Medulla oblongata (tissue), 1 donor: ENCODE measurements around the gene ZNF605.
A peak's percentile ranks its signal among the peaks of the same experiment; 100 is the strongest.
"Not testable (repeated sequence)": the region's sequence is repeated elsewhere in the genome, so short reads cannot be mapped to it uniquely, and the experiment has no call there.

ENCODE experiments used
- DNase-seq: peaks from one replicate; pipeline ENCODE4 v3.0.0-alpha.2; 2015; ENCODE audit errors: extremely low spot score

The ZNF605 gene

DNA sequence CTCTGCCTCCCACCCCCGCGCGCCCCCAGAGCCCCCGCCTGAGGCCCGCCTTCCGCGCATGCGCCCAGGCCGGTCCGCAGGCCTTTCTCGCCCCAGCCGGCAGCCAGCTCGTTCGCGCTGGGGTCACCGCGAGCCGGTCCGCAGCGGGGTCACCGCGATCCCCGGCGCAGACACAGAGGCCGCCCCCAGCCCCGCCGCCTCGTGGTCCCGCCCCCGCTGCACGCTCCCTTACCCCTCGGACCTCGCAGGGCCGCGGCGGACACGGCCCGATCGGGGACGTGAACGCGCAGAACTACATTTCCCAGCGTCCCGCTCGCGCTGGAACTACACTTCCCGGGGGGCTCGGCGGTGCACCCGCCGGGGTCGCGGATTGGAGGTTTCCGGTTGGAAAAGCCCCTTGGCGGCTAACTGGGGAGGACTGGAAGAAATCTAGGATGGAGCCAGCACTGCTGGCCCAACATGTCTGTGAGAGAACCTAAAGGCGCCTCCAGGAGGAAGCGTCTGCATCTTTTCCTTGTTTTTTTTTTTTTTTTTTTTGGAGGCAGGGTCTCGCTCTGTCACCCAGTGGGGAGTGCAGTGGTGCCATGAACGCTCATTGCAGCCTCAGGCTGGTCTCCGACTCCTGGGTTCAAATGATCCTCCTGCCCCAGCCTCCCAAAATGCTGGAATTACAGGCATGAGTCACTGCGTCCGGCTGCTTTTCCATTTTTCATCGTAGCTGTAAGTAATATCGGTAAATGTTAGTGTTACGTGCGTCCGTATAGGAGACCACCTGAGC is at the start of gene ZNF605:
Gene ZNF605 (minus strand): TSS at position 296 of the 778 bp plus-strand sequence. CDS start 10,671 bp downstream, outside the sequence.
- DNase-seq, result peak; percentile 91

DNA sequence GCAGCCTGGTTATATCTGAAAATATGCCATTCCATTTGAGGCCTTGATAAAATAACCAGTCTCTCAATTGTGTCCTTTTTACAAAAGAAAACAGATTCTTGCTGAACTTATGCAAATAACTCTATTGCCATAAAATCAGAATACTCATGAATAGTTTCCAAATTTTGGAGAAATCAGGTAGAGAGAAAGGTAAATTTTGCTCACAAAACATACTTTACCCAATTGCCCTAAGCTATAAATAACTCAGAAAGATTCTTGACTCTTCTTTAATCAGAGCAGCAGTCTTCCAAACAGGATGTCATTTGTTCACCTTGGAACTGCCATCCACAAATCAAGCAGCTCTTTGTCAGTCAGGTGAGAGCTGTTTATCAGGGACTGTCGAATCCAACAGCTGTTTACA is 42.6 kb upstream of the ZNF605 start:
- no peak for DNase-seq

DNA sequence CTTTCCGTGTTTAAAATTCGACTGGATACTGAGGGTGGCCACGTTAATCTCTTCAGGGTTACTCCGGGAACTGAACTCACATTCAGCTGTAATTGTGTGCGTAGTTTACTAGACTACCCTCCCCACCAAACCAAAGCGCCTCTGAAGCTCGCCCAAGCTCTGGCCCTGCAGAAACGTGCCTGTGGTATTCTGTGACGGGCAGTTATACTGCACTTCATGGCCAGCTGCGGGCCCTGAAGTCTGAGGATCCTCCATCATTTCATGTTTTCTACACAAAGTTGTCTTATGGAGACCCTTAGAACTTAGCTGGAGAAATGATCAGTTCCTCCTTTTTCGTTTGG is 30.7 kb upstream of the ZNF605 start:
- no peak for DNase-seq

DNA sequence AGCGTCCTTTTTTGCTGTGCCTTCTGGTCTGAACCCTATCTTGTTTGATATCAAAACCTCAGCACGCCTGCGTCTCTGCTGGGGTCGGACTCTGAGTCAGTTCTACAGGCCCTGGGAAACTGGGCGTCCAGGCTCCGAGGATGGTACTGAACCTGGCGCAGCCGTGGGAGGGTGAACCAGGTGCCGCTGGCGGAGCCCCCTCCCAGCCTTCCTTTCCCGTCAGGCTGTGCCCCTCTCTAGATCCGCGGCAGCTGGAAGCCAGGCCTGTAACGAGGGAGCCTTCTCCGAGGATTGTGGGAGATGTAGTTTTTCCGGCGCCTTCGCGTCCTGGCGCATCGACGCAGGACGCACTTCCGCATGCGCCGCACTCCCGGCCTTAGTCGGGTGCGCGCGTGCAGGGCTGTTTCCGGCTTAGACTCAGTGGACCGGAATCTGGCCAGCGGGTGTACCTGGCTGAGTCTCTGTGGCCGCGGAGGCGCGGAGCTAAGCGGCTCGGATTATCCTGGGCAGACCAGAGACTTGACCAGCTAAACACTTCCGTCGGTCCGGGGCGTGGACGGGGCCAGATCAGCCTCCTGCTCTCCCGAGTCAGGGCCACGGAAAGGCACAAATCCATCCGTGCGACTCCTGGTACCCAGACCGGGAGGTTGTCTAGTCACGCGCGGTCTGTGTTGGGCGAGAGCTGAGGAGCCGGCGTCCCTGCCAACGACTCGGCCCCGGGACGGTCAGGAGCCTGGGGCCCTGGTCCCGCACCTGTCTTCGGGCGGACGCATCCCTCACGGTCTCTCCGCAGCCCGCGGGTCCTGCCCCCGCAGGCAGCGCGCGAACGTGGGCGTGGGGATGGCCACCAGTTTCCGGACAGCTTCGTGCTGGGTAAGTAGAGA is 30.1 kb upstream of the ZNF605 start, which contains the start of gene ZNF26:
Gene ZNF26 (plus strand): TSS at position 367 of the 884 bp plus-strand sequence. CDS start 474 bp downstream, at position 841.
- peak; percentile 97 for DNase-seq

DNA sequence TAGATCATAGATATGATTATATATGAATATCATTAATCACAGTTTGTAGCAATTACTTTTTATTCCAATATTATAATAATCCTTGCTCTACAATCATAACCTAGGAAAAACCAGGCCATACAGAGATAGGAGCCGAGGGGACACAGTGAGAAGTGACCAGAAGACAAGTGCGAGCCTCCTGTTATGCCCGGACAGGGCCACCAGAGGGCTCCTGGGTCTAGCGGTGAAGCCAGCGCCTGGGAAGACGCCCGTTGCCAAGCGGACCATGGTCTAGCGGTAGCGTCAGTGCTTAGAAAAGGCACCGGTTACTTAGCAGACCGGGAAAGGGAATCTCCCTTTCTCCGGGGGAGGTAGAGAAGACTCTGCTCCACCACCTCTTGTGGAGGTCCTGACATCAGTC is 20.8 kb upstream of the ZNF605 start:
- not testable (repeated sequence) for DNase-seq

DNA sequence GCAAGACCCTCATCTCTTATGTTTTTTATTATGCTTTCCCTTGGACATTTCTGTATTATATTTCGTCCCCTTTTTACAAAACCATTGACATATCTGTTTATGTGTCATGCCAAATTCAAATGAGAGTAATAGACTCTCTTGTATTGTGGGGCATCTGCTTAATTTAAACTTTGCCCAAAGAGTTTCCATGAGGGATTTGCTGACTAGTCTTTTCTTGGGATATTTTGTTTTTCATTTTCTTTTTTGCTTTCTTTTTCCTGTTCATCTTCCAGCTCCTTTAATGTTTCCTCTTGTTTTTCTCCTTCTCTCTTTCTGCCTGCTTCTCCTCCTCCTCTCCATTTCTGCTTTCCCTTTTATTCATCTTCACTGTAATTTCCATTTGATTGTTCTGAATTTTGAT is 16.3 kb upstream of the ZNF605 start:
- no peak for DNase-seq

DNA sequence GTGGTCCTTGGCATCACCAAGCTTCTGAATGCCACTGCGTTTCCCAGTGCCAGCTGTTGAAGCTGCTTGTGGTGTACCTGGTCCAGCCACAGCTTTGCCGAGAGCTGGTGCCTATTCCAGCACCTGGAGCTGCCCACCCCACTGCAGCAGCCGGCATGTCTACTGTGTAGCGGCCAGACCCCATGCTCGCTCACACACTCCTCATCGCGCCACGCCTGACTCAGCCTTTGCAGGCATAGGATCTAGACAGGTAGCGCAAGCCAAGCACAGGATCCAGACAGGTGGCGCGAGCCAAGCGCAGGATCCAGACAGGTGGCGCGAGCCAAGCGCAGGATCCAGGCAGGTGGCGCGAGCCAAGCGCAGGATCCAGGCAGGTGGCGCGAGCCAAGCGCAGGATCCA is 11.6 kb upstream of the ZNF605 start:
- DNase-seq, result no peak

DNA sequence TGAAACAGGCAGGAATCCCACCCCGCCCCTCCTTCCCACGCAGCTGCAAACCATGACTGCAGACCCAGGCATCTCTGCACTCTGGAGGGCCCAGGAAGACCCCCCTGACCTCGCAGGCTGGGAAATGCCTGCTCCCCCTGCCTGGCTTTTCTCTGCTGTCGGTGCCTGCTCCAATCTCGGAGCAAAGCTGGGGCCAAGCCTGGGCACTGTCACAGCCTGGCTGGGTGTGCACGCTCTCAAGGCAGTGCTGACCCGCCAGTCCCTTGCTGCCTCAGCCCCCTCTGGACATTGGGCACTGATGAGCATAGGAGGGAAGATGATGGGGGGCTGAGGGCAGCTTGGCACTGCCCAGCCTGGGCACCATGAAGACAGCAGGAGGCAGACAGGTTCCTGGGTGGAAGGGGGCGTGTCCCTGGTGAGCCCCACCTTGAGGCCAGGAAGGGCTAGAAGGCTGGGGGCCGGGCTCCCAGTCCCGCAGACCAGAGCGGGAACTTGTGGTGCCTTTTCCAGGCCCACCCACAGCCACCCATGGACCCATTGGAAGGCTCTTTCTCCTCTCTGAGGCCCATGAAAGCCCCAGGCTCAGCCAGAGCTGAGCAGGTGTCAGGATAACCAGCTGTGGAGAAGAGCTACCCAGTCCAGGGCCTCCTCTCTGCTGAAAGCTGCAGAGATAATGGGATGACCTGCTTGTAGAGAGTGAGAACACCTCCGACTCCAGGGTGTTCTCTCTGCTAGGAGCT is 10.7 kb upstream of the ZNF605 start:
- no peak for DNase-seq

DNA sequence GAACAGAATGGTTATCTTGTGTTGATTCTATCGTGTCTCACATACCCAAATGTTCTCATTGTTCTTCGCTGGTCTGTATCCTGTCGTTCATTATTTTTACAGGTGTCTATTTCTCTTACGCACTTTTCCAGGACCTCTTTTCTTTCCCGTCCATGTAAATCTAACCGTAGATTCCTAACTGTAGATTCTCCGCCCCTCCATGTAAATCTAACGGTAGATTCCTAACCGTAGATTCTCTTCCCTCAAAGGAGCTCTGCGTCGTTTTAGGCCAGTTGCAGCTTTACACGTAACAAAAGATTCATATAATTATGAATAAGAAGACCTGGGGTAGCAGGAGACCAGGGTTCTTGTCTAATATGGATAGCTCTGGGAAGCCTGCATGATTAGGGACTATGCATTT is 9.7 kb upstream of the ZNF605 start:
- no peak for DNase-seq

DNA sequence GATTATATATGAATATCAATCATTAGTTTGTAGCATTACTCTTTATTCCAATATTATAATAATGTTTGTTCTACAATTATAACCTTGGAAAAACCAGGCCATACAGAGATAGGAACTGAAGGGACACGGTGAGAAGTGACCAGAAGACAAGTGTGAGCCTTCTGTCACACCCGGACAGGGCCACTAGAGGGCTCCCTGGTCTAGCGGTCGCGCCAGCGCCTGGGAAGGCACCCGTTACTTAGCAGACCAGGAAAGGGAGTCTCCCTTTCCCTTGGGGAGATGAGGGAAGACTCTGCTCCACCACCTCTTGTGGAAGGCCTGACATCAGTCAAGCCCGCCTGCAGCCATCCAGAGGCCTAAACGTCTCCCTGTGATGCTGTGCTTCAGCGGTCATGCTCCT is 7.8 kb upstream of the ZNF605 start:
- peak; percentile 33 for DNase-seq

DNA sequence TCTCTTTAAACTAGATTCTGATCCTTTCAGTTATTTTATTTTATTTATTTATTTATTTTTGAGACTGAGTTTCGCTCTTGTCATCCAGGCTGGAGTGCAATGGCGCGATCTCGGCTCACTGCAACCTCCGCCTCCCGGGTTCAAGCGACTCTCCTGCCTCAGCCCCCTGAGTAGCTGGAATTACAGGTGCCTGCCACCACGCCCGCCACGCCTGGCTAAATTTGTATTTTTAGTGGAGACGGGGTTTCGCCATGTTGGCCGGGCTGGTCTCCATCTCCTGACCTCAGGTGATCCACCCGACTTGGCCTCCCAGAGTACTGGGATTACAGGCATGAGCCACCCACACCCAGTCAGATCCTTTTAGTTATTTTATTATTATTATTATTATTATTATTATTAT is 5.7 kb upstream of the ZNF605 start:
- not testable (repeated sequence) for DNase-seq

DNA sequence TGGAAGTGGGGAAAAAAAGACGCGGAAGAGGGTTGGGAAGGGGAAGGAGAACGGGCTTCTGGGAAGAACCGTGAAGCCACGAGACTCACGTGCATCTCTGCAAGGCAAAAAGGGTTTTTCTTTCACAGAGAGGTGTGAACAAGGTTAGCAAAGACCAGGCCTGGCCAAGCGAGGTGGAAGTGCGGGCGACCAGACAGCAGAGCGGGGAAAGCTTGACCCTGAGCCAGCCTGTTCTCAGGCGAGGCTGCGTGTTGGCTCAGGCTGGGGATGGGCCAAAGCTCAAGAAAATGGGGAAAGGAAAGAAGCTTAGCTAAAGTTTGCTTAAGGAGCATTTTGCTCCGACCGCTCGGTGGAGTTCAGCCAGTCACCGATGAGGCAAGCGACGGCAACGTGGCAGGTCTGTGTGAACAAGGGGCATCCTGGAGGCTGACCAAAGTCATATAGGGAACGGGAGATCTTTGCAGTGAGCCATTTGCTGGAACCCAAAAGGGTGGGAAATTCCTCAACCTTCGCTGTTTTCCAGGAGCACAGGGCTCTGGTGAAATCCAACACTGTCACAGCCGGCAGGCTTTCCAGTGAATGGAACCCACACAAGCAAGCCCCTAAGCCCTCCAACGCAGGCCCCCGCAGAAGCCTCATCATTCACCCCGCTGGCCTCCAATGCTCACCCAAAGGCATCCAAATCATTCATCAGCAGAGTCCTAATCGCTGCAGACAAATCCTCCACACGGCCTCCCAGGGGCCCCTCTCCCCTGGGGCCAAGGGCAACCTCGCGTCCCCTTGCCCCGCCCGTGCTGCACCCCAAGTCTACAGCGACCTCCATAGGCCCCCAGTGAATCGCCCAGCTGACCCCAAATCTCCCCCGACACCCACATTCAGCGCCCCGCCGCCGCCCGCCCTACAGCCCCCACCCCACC is 754 bp downstream of the ZNF605 start:
- DNase-seq, result peak; percentile 28

DNA sequence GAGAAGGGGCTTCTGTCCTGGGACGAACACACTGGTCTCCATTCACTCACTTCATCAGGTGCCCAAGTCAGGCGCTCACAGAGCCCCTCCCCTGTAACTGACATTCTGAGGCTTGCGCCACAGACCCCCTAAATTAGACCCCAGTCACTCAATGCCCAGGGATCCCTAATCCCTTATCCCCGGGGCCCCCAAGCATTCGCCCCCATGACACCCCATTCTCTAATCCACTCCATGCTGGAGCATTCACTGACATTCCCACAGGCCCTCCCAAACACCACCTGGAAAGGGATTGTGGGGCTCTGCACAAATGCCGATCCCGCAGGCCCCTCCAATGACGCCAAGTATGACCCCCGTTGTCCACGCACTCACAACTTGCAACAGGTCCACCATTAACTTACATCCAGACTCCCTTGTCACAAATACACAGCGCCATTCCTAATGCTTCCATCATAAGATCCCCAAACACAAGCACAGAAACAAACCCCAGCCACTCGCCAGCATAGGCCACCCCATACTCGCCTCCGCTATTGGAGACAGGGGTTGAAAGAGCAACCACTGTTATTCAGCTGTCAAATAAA is 1.5 kb downstream of the ZNF605 start:
- no peak for DNase-seq

DNA sequence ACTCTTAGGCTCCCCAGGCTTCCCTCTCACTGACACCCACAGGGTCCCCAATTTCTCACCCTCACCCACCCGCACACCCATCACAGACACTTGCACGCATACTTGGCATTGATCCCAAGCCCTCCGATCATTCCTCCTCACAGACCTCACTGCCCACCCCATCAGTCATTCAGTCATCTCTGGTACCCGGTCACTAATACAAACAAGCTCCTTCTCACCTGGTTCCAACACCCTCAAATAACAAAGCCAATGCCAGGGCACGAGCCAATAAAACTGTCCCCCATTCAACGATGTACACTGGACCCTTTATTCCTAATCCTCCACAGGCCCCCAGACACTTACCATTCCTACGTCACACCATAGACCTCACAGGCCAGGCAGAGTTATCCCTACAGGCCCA is 2.3 kb downstream of the ZNF605 start:
- no peak for DNase-seq

DNA sequence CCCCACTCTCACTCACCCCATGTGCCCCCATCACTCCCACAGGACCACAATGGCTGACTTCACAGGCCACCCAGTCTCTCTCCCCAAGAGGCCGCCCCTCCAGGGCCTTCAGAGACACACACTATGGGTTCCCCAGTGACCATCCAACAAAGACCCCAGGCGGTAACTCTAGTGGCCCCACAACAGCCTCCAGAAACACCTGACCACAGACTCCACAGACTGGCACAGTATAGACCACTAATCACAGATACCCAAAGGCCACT is 3.0 kb downstream of the ZNF605 start:
- DNase-seq, result no peak

DNA sequence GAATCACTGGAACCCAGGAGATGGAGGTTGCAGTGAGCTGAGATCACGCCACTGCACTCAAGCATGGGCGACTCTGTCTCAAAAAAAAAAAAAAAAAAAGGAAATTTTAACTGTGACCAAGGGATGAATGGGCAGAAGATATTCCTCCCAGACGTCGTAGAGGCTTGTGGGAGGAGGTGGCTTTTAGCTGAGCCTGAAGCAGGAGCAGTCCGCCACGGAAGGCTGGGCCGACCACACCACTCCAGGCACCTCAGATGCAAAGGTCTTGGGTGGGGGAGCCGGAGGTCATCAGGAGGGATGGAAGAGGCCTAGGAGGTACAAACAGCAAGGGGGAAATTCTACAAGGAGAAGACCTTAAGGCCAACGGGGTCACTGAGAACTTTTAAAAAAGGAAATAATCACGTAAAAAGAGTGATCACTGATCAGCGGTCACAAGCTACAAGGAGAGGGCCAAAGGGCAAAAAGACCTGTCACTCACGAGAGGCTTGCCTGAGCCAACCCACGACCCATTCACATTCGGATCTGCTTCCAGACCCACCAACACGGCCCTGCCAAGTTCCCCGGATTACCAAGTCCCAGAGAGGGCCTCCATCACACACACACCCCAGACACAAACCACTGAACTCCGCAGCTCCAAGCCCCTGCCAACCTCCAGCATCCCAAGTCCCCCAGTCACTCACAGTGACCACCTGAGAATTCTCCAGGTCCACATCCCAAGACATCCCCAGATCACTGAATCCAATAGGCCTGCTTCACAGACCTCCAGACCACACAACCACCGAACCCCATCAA is 3.5 kb downstream of the ZNF605 start:
- DNase-seq, result no peak

DNA sequence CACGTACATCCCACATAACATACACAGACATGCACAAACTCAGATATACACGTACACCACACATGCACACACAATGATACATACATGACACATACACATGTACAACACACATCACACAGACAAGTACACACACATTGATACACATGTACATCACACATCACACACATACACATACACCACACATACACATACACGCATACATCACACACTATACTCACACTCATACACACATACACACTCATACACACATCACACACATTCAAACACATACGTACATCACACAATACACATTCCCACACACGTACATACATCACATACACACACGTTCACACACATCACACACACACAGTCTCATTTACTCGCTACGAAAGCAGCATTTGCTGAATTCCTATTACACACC is 4.5 kb downstream of the ZNF605 start:
- DNase-seq, result no peak

DNA sequence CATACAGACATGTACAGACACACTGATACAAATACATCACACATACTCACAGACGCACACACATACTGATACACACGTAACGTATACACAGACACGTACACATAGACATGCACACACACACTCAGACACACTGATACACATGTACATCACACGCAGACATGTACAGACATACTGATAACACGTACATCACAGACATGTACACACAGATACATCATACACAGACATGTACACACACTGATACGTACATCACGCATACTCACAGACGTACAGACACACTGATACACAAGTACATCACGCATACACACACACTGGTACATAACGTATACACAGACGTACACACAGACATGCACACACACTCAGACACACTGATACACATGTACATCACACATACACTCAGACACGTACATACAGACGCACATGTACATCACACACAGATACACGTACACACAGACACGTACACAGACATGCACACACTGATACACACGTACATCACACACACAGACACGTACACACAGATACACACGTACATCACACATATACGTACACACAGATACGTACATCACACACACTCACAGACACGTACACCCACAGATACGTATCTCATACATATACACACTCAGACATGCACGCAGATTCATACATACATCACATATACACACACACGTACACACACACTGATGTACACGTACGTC is 5.1 kb downstream of the ZNF605 start:
- DNase-seq, result no peak

DNA sequence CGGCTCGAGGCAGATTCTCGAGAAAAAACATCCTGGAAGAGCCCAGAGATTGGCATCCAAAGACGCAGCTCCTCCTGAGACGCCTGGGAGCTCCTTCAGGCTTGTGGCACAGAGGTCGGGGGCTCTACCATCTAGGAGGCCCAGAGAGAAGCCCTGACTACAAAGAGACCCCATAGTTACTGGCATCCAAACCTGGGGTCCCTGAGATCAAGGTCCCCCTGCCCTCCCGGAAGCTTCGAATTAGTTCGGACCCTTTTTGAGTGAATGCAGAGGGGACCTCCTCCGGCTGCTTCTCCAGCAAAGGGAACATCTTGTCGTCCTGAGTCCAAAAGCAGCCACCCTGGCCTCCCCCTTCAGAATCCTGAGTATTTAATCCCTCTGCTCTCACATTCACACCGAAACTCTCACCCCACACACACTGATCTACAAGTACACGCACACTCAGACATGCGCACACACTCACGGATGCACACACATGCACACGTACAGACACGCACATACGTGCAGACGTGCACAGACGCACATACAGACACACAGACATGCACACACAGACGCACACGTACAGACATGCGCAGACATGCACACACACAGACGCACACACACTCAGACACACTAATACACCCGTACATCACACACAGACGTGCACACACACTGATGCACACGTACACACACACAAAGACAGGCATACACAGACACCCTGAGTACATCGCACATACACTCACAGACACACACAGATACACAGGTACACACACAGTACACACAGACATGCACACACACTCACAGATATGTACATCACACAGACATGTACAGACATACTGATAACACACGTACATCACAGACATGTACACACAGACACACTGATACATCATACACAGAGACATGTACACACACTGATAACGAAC is 5.9 kb downstream of the ZNF605 start:
- DNase-seq, result no peak
